ENCODE data around the gene TNPO2. TPM values are rescaled to one million over a fixed set of nuclear protein-coding genes. Genes with fewer than 3 reads are reported as not detected.

TNPO2 gene
- polyA plus RNA-seq, 3 donors: 0.28 to 45.2 (median 0.52) TPM

DNA sequence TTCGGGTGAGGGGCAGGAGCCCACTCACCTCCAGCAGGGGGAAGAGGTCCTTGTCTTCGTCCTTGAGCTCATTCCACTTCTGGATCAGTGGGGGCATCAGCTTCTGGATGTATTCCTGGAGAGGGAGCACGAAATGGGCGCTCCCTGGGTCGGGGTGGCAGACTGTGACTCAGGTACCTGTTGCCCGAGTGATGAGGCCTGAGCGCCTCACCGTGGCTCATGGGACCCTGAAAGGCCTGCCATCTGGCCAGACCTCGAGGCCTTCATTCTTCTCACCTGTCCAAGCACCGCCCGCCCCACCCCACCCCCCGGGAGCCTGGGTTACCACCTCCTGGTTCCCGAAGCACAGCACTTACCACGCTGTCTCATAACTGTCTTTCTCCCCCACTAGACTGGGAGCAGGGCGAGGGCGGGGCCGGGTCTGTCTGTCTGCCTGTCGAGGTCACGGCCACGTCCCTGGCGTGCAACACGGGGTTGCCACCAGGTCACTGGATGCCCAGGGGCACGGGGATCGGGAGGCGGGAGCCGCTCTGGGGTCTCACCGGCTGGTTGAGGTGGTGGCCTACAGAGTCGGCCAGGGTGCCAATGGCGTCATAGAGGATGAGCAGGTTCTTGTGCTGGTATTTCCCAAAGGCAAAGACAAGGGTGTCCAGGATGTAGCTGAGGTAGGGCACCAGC, 17.9 kb downstream of the TNPO2 start:
- no peaks in the 10 kb centered on the region for H3K27me3 ChIP-seq (ENCODE audit: control insufficient read depth in 2 of 2, insufficient read depth in 2 of 2, low read length in 2 of 2)
- TF ChIP-seq CTCF (IDR thresholded peaks at IDR 0.05): no peak
- no peak overlapping the region for H3K27ac ChIP-seq (ENCODE audit: low read depth in 1 of 2, low read length in 2 of 2)
- H3K4me1 ChIP-seq (ENCODE audit: control insufficient read depth in 1 of 2, insufficient read depth in 2 of 2, low read length in 2 of 2): no peaks in the 10 kb centered on the region
- H3K9ac ChIP-seq (ENCODE audit: insufficient read depth, low read length, poor library complexity, severe bottlenecking): no peak overlapping the region
- peaks cover 81 to 93% of the 10 kb centered on the region in 2 donors for H3K36me3 ChIP-seq (replicated peaks in 1 of 2; ENCODE audit: control insufficient read depth in 1 of 2, insufficient read depth in 2 of 2, low read length in 2 of 2)
- Mint-ChIP-seq H3K4me1 (no peaks in the 10 kb centered on the region), H3K27ac (peak overlapping the region in 1 of 7 donors; percentile 43), H3K9me3 (no peaks in the 10 kb centered on the region), H3K36me3 (peaks cover 70 to 96% of the 10 kb centered on the region in 2 donors), H3K27me3 (ENCODE audit: low read depth in 3 of 3) (peaks cover 0 to 2% (median 1%) of the 10 kb centered on the region in 3 donors), H3K4me3 (no peak overlapping the region)
- WGBS (ENCODE audit: insufficient coverage): 95% methylated on average over 22 of the region's 29 CpGs
- intact Hi-C loops (cut with micrococcal nuclease): no loop called here
- H3K79me2 ChIP-seq (ENCODE audit: insufficient read depth, low read length): no peaks in the 10 kb centered on the region
- no peak overlapping the region for H2AFZ ChIP-seq (ENCODE audit: insufficient read depth, low read depth, low read length, poor library complexity, severe bottlenecking)
- H3K9me3 ChIP-seq (replicated peaks in 1 of 2; ENCODE audit: control insufficient read depth in 1 of 2, insufficient read depth in 1 of 2, low read length in 2 of 2): no peaks in the 10 kb centered on the region
- no peaks in the 10 kb centered on the region for H4K20me1 ChIP-seq (ENCODE audit: insufficient read depth, low read length)
- no peak overlapping the region for H3K4me3 ChIP-seq (replicated peaks in 1 of 3; ENCODE audit: low read depth in 2 of 3, low read length in 3 of 3)
- no peak for DNase-seq
- no peak overlapping the region for H3K4me2 ChIP-seq (replicated peaks; ENCODE audit: extremely low read depth, low read length, poor library complexity, severe bottlenecking)

GRCh38 chr19:12705169-12705568, 18.6 kb downstream of the TNPO2 start:
- H3K27me3 Mint-ChIP-seq (ENCODE audit: low read depth in 3 of 3): peaks cover 0 to 2% (median 1%) of the 10 kb centered on the region in 3 donors
- Histone ChIP-seq H3K27me3 (ENCODE audit: control insufficient read depth in 2 of 2, insufficient read depth in 2 of 2, low read length in 2 of 2) (no peaks in the 10 kb centered on the region), H3K79me2 (ENCODE audit: insufficient read depth, low read length) (no peaks in the 10 kb centered on the region), H3K9me3 (replicated peaks in 1 of 2; ENCODE audit: control insufficient read depth in 1 of 2, insufficient read depth in 1 of 2, low read length in 2 of 2) (no peaks in the 10 kb centered on the region), H3K27ac (ENCODE audit: low read depth in 1 of 2, low read length in 2 of 2) (no peak overlapping the region), H3K36me3 (replicated peaks in 1 of 2; ENCODE audit: control insufficient read depth in 1 of 2, insufficient read depth in 2 of 2, low read length in 2 of 2) (peaks cover 77 to 93% of the 10 kb centered on the region in 2 donors), H3K4me1 (ENCODE audit: control insufficient read depth in 1 of 2, insufficient read depth in 2 of 2, low read length in 2 of 2) (no peaks in the 10 kb centered on the region), H2AFZ (ENCODE audit: insufficient read depth, low read depth, low read length, poor library complexity, severe bottlenecking) (no peak overlapping the region), H3K9ac (ENCODE audit: insufficient read depth, low read length, poor library complexity, severe bottlenecking) (no peak overlapping the region), H3K4me2 (replicated peaks; ENCODE audit: extremely low read depth, low read length, poor library complexity, severe bottlenecking) (no peak overlapping the region), H3K4me3 (replicated peaks in 1 of 3; ENCODE audit: low read depth in 2 of 3, low read length in 3 of 3) (no peak overlapping the region), H4K20me1 (ENCODE audit: insufficient read depth, low read length) (no peaks in the 10 kb centered on the region)
- peak overlapping the region in 1 of 7 donors; percentile 43 for H3K27ac Mint-ChIP-seq
- TF ChIP-seq CTCF (IDR thresholded peaks at IDR 0.05): no peak
- no peaks in the 10 kb centered on the region for H3K9me3 Mint-ChIP-seq
- WGBS (ENCODE audit: insufficient coverage): 96% methylated on average over 13 of the region's 13 CpGs
- no peak for DNase-seq
- intact Hi-C loops (cut with micrococcal nuclease): no loop called here
- H3K36me3 Mint-ChIP-seq: peaks cover 67 to 94% of the 10 kb centered on the region in 2 donors
- no peaks in the 10 kb centered on the region for H3K4me1 Mint-ChIP-seq
- H3K4me3 Mint-ChIP-seq: no peak overlapping the region
